ENCODE measurements around the gene TCAP. TPM values are rescaled to one million over a fixed set of nuclear protein-coding genes. Genes with fewer than 3 reads are reported as not detected.

The TCAP gene
- polyA plus RNA-seq, 3 donors = 1.3 TPM; not detected in 2

- Mint-ChIP-seq H3K9me3 (peaks cover 0 to 14% (median 4%) of the 10 kb centered on the region in 7 donors), H3K4me1 (peaks cover 21% of the 10 kb centered on the region), H3K27me3 (ENCODE audit: low read depth in 3 of 3) (peaks cover 35 to 52% (median 42%) of the 10 kb centered on the region in 3 donors), H3K4me3 (no peak overlapping the region), H3K36me3 (peaks cover 27 to 35% of the 10 kb centered on the region in 2 donors), H3K27ac (peak overlapping the region in 2 of 7 donors; percentile 28 to 40)
- H3K4me3 ChIP-seq (replicated peaks in 1 of 3; ENCODE audit: low read depth in 2 of 3, low read length in 3 of 3) = no peak overlapping the region
- H3K36me3 ChIP-seq (replicated peaks in 1 of 2; ENCODE audit: control insufficient read depth in 1 of 2, insufficient read depth in 2 of 2, low read length in 2 of 2) = peaks cover 29 to 34% of the 10 kb centered on the region in 2 donors
- intact Hi-C loops (cut with micrococcal nuclease) = no loop called here
- H2AFZ ChIP-seq (ENCODE audit: insufficient read depth, low read depth, low read length, poor library complexity, severe bottlenecking) = no peak overlapping the region
- no peaks in the 10 kb centered on the region for H3K79me2 ChIP-seq (ENCODE audit: insufficient read depth, low read length)
- no peak overlapping the region for H3K9ac ChIP-seq (ENCODE audit: insufficient read depth, low read length, poor library complexity, severe bottlenecking)
- H4K20me1 ChIP-seq (ENCODE audit: insufficient read depth, low read length) = peaks cover 10% of the 10 kb centered on the region
- no peak for TF ChIP-seq CTCF (IDR thresholded peaks at IDR 0.05)
- DNase-seq = no peak
- no peak overlapping the region for H3K4me2 ChIP-seq (replicated peaks; ENCODE audit: extremely low read depth, low read length, poor library complexity, severe bottlenecking)
- peaks cover 0 to 11% of the 10 kb centered on the region in 2 donors for H3K9me3 ChIP-seq (replicated peaks in 1 of 2; ENCODE audit: control insufficient read depth in 1 of 2, insufficient read depth in 1 of 2, low read length in 2 of 2)
- peaks cover 23 to 26% of the 10 kb centered on the region in 2 donors for H3K4me1 ChIP-seq (ENCODE audit: control insufficient read depth in 1 of 2, insufficient read depth in 2 of 2, low read length in 2 of 2)
- WGBS (ENCODE audit: insufficient coverage) = 60% methylated on average over 12 of the region's 17 CpGs
- peaks cover 17 to 40% of the 10 kb centered on the region in 2 donors for H3K27me3 ChIP-seq (ENCODE audit: control insufficient read depth in 2 of 2, insufficient read depth in 2 of 2, low read length in 2 of 2)
- no peak overlapping the region for H3K27ac ChIP-seq (ENCODE audit: low read depth in 1 of 2, low read length in 2 of 2)
Measured at GRCh38 chr17:39663688-39664580, 1.2 kb upstream of the TCAP start.

GRCh38 chr17:39665642-39666224, 584 bp downstream of the TCAP start:
- Histone ChIP-seq H3K4me2 (replicated peaks; ENCODE audit: extremely low read depth, low read length, poor library complexity, severe bottlenecking) (no peak overlapping the region), H2AFZ (ENCODE audit: insufficient read depth, low read depth, low read length, poor library complexity, severe bottlenecking) (no peak overlapping the region), H3K4me3 (replicated peaks in 1 of 3; ENCODE audit: low read depth in 2 of 3, low read length in 3 of 3) (no peak overlapping the region), H3K4me1 (ENCODE audit: control insufficient read depth in 1 of 2, insufficient read depth in 2 of 2, low read length in 2 of 2) (peaks cover 12 to 14% of the 10 kb centered on the region in 2 donors), H3K79me2 (ENCODE audit: insufficient read depth, low read length) (no peaks in the 10 kb centered on the region), H4K20me1 (ENCODE audit: insufficient read depth, low read length) (peaks cover 7% of the 10 kb centered on the region), H3K36me3 (replicated peaks in 1 of 2; ENCODE audit: control insufficient read depth in 1 of 2, insufficient read depth in 2 of 2, low read length in 2 of 2) (peaks cover 22 to 24% of the 10 kb centered on the region in 2 donors), H3K27me3 (ENCODE audit: control insufficient read depth in 2 of 2, insufficient read depth in 2 of 2, low read length in 2 of 2) (peaks cover 19 to 58% of the 10 kb centered on the region in 2 donors), H3K9me3 (replicated peaks in 1 of 2; ENCODE audit: control insufficient read depth in 1 of 2, insufficient read depth in 1 of 2, low read length in 2 of 2) (peaks cover 0 to 11% of the 10 kb centered on the region in 2 donors), H3K27ac (ENCODE audit: low read depth in 1 of 2, low read length in 2 of 2) (no peak overlapping the region), H3K9ac (ENCODE audit: insufficient read depth, low read length, poor library complexity, severe bottlenecking) (no peak overlapping the region)
- Mint-ChIP-seq H3K27me3 (ENCODE audit: low read depth in 3 of 3) (peaks cover 47 to 70% (median 58%) of the 10 kb centered on the region in 3 donors), H3K4me3 (peak overlapping the region in 1 of 2 donors; percentile 46), H3K4me1 (peaks cover 10% of the 10 kb centered on the region), H3K9me3 (peaks cover 0 to 14% (median 5%) of the 10 kb centered on the region in 7 donors), H3K36me3 (peaks cover 23 to 24% of the 10 kb centered on the region in 2 donors), H3K27ac (no peak overlapping the region)
- intact Hi-C loops (cut with micrococcal nuclease) = loop anchor here in 1 of 2 donors (5.0 kb wide), 1 partner anchor 43 kb away; no protein-coding TSS in a partner anchor
- no peak for DNase-seq
- 80% methylated on average over 17 of the region's 17 CpGs for WGBS (ENCODE audit: insufficient coverage)
- no peak for TF ChIP-seq CTCF (IDR thresholded peaks at IDR 0.05)
